ENCODE results near the gene NKD2.

The NKD2 gene

DNA sequence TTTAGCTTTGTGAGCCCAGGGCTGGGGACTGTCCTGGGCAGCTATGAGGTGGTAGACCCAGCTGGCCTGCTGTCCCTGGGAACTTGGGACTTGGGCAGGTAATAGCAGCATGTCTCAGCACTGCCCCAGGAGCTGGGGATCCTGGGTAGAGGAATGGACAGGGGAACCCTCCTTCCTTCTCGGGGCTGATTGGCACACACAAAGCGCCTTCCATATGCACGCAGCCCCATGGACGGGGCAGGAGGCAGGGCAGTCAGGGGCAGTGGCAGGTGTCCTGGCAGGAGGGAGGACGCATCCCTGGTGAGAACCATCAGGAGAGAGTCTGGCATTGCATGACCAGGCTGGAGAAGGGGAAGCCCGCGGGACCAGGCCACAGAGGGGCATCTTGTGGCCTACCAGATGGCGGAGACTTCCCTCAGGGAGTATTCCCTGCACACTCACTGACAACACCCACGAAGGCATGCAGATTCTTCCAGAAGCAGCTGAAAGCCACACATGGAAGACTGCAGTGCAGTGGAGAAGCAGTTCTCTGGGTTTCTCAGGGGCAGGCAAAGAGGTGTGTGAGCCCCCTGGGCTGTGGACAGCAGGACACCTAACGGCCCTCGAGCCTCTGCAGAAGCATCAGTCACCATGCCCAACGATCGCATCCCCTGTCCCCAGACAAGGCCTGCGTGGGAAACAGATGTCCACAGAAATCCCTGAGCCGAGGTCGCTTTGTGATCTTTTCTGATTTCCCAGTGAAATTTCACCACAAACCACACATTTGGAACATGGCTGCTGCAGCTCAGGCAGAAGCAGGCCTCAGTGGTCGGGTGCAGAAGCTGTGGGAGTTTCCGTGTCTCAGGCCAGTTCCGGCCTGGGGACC, 7.0 kb upstream of the NKD2 start:
- no peak for DNase-seq

DNA sequence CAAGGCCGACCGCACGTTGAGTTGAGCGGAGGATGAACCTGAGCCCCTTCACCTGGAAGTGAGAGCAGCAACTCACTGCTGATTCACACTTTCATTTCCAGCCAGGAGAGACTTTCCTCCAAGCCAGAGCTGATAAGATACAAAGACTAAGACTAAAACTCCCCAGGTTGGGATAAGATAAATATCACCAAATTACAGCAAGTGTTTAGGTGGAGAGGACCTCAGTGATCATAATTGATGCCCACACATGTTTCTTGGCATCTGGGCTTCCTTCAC, 6.4 kb upstream of the NKD2 start:
- no peak for DNase-seq

DNA sequence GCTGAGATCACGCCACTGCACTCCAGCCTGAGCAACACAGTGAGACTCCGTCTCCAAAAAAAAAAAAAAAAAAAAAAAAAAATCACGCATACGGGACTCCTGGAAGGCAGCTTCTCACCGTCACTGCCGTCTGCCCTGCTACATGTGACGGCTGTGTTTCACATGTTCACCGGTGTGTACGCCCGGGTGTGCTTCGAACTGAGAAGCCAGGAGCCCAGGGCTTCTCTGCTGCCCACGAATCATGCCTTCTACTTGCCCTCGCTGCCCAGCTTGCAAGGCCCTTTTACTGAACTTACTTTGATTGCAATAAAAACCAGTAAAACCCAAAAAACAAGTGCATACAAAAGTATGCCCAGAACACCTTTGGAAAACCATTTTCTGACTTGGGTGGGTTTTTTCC, 5.8 kb upstream of the NKD2 start:
- DNase-seq = no peak

DNA sequence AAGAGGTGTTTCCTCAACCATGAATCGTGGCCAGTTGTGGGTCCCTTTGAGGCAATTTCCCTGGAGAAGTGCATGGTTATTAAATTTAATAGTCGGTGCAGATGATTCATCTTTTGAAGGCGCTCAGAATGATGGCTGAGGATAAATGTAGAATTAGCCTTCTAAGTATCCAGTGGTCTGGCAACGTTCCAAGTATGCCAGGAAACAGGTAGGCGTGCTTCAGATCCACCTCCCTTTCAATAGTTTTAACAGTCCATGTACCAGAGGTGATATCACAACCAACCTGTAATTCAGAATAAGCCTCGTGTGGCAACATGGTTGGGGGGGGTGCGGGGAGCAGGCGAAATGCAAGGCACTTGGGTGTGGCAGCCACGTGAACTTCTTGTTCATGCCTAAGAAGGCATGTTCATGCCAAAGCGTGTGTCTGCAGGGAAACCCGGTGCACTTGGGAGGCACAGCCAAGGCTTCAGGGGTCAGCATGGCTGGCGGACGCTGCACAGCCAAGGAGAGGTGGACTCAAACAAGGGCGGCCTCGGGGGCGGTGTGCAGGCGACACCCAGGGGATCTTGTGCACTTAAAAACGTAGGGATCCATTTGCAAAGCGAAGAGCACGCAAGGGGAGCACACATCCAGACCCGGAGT, 5.2 kb upstream of the NKD2 start:
- DNase-seq = peak; percentile 56

DNA sequence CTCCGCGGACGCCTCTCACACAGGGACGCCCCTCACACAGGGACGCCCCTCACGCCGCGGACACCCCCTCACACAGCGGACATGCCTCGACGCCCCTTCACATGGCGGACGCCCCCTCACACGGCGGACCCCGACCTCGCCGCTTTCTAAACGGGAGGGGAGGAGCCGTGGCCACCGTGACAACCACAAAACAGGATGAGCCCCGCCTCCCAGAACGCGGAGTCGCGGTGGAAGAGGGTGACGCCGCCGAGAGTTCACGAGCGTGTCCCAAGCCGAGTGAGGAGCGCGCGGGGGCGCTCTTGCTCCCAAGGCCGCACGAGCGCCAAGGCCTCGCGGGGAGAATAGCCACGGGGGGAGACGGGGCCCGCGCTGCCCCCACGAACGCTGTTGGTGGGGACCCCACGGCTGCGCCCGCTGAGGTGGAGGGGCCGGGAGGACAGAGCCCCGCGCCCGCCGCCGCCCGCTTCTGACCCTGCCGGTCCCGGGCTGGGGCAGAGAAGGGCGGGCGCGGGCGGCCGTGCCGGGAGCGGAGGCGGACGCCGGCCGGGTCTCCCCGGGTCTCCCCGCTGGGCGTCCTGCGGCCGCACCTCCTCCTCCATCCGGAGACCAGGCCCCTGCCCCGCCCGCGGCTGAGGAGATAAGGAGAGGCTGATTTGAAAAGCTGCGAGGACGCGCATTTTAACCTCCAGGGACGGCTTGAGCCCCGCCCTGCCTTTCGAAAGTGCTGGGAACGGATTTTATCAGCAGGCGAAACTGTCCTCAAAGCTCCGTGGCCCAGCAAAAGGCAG, 3.9 kb upstream of the NKD2 start:
- peak; percentile 50 for DNase-seq

DNA sequence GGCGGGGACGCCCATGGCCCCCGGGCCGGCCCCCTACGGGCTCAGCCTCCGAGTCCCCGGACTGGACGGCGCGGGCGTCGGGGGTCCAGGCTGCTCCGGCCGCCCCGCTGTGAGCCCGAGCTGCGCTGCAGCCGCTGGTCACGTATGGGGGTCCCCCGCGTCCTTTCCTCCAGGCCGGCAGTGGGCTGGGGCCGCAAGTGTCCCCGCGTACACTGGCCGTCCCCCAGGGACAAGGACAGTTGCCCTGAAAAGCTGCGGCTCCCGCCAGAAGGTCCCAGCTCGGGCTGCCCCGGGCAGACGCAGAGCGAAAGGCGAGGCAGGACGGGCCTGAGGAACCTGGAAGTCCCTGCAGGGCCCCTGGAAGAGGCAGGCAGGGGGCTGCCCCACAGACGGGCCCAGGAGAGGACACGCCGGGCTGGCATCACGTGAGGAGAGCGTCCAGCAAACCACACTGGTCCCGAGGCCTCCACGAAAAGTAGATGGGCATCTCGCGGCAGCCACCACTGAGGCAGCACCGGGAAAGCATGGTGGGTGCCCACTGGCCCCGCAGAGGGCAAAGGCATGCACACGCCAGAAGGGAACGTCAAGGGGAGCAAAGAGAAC, 3.3 kb upstream of the NKD2 start:
- DNase-seq = no peak

DNA sequence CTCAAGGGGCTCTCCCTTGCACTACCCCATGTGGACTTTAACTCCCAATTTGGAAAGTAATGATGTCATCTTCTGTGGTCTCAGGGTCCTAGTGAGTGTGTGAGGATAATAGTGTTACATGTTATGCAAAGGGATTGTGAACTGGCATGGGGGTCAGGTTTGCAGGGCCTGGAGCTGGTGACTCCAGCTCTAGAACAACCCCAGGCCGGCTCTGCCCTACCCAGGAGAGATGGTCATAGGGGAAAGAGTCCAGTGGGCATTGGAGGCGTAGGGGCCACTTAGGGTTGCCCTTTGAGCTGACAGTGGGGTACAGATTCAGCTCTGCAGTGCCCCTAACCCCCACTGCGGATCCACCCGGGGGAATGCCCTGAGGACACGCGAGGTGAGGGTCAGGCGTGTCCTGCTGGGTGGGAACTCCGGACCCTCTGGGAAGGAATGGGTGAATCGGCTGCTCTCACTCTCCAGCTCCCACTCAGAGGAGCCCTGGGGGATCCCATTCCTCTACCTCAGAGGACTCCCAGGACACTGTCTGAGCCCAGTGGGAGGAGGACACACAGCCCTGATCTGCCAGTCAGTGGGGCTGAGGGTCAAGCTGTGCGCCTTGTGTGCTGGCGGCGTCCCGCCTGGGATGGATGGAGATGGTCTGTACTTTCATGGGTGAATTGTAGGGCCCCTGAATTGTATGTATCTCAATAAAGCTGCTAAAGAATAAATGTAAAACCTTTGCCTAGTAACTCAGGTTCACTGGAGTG, 2.5 kb upstream of the NKD2 start:
- DNase-seq = no peak

DNA sequence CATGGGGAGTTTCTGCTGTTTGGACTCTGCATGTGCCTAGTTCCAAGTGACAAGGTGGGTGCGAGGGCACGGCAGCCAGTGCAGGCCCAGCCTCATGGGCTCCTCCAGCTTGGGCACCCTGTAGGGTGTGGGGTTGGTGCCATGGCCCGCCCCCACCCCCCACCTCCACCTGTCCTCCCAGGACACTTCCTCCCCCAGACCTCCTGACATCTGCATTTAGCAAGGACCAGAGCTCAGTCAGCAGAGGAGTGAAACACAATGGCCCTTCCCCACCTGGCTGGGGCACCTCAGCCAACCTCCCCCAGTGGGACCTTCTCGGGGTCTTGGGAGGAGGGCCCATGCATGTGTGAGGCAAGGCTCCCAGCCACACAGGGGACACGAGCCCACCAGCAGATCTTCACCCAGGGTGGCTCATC, 1.9 kb upstream of the NKD2 start:
- DNase-seq = no peak

DNA sequence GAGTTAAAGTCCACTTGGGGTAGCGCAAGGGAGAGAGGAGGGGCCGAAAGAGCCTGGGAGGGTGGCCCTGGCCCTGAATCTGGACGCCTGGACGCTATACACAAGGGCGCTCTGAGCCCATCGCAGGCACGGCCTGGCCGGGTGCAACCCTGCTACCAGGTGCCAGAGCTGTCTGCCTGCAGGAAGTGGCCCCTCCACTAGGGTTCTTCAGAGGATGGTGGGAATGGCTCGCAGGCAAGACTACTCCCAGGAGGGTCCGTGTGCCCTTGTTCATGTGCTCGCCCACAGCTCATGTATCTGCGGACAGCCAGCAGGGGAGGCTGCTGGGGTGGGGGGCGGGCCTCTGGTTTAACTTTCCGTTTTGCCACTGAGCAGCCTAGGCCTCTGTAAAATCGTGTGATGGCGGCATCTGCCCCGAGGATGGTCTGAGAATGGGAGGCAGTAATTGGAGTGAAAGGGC, 1.4 kb upstream of the NKD2 start:
- DNase-seq = no peak

DNA sequence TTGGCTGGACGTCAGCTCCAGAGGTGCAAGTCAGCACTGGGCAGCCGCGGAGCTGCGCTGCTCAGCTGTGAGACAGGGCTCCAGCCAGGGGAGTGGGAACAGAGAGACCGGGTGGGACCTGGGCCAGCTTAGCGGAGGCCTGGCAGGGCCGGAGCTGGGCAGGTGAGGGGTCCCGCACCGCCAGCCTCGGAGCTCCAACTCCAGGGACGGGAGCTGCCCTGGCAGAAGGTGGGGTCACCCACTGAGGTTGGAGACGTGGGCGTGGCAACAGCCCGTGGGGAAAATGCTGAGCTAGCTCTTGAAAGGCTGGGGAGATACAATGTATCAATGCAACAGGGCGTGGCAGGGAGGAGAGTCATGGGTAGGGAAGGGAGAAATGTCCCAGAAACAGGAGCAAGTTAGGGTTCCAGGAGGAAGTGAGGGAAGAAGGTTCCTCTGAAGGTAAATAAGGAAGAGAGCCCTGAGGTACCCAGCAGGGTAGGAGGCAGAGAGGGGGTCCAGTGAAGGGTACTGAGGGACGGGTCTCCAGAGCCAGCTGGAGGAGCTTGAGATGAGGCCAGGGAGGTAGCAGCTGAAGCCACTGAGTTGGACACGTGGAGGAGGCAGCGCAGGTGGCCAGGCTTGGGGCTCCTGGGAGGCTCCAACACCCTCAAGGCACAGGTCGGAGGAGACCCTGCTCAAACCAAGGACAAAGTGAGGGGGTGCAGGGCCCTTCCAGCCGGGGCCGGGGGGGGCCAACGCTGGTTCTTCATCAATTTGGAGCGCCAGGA, 736 bp upstream of the NKD2 start:
- no peak for DNase-seq

DNA sequence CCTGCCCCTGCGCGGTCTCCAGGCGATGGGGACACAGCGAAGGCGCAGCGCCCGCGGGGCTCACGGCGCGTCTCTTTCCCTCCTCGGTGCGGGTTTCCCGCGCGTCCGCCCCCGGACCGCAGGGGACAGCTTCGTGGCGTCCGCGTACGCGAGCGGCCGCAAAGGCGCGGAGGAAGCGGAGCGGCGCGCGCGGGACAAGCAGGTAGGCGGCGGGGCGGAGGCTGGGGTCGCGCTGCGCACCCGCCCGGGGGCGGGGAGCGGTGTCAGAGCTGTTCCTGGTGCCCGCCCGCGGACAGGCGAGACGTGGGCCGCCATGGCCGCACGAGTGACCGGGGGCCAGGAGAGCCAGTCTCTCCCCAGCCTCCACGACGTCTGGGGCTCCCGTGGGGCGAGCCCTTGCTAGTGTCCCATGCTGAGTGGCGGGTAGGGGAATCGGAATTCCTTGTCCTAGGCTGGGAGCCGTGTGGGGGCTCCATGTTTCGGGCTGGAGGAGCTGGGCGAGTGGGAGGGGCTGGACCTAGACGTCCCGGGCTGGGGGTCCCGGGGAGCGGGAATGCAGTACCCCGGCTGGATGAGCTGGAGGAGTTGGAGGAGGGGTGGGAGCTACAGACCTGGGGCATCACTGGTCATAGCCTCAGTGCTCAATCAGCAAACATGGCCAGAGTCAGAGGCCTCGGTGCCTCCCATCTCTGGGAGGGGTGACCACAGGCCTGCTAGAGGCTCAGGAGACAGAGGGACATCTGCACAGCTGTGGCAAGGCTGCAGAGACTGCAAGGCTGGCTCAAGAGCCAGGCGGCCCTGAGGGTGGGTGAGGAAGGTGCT, 968 bp downstream of the NKD2 start:
- DNase-seq = no peak

DNA sequence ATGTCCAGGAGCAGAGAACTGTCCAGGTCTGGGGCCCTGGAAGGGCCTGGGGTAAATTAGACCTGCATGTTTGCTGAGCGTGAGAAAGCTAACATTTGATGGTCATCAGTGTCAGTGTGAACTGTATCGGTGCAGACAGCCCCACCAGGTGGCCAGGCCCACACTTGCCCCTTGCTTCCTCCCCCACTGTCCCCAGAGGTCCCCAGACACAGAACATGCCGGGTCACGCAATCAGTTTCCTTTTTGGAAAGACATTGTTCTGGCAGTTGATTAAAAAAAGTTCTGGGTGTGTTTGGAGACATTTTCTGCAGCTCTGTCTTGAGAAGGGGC, 1.5 kb downstream of the NKD2 start:
- DNase-seq = no peak

DNA sequence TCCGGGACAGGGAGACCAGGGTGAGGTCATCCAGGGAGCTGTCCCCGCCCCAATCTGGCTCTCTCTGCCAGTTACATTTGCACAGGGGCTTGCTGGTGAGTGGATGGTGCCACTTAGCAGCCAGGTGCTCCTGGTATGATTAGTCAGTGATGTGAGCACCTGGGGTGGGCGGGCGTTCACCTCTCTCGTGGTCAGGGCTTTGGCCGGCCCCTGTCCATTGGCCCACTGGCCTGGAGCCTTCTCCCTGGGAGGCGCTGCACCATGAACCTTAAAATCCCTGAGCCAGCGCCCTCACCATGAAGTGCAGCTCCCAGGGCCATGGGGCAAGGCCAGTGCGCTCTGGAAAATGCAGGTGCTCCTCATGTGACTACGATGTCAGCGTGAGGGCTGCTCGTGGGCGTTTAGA, 2.0 kb downstream of the NKD2 start:
- DNase-seq = no peak

DNA sequence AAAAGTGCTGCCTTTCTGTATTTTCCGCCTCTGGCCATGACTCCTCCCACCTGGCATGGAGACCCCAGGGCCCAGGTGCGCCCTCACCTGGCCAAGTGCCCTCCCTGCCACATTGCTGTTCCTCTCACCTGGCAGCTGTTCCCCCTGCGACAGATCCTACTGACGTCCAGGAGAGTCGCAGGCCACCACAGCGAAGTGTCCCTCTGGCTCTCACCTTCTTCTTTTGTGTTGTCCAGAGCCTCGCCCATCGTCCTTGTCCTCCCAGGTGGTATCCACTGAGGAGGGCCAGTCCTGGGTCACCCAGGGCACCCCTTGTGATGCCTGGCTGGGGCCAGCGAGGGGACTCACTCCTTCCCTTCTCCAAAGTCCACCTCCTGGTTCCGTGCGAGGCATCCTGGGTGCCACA, 2.6 kb downstream of the NKD2 start:
- peak; percentile 50 for DNase-seq

DNA sequence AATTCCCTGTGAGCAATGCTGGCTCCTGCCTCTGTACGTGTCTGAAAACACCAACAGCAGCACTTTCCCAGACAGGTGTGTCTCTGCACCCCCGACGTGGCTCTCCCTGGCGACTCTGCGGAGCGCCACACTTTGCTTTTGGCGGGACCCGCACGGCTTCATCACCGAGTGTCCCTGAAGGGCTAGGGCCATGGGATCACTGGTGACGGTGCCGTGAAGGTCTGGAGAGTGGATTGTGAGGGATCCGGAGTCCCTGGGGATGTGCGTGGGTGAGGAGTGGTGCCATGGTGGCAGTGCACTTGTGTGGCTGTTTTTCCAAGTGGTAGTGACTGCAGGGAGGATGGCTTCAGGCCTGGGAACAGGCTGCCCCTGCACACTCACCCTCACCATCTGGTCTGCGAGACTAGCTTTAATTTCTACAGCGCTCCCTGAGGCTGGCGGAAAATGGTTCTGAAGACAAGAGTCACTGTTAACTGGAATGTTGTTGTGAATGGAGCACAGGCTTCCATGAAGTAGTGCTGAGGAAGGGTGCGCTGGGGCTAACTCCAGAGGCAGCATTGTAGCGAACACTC, 3.2 kb downstream of the NKD2 start:
- no peak for DNase-seq

DNA sequence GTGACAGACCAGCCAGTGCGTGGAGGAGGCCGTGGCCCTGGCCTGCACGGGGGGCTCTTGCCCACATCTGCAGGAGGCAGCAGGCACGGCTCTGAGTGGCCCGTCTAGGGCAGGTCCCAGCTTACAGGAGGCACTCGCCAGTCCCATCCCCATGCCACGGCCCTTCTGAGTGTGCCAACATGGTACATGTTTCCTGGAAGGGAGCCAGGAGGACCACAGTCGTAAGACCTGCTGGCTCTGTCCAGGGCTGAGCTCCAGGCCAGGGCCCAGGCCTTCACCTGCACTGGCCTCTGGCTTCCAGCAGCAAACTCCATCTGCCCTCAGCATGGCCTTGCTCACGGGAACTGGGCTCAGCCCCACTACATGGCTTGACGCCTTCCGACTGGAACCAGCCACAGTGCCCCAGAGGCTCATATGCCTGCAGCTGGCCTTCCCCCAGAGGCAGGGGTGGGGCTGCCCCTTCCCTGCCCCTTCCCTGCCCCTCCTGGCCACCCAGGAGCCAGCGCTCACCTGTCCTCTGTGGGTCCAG, 3.8 kb downstream of the NKD2 start:
- no peak for DNase-seq

DNA sequence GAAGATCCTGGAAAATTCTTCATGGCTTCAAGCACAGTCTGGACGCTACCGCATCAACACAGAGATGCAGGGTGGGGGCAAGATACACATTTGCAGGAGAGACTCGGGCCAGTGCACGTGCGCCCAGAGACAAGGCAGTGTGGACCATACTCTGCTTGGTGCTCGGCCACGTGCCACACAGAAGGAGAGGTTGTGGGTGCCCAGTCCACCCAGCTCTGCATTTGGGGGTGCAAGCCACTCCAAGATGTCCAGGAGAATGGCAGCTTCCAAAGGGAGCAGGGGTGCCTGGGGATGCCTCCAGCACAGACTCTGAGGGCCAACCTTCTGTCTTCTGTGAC, 4.3 kb downstream of the NKD2 start:
- no peak for DNase-seq

DNA sequence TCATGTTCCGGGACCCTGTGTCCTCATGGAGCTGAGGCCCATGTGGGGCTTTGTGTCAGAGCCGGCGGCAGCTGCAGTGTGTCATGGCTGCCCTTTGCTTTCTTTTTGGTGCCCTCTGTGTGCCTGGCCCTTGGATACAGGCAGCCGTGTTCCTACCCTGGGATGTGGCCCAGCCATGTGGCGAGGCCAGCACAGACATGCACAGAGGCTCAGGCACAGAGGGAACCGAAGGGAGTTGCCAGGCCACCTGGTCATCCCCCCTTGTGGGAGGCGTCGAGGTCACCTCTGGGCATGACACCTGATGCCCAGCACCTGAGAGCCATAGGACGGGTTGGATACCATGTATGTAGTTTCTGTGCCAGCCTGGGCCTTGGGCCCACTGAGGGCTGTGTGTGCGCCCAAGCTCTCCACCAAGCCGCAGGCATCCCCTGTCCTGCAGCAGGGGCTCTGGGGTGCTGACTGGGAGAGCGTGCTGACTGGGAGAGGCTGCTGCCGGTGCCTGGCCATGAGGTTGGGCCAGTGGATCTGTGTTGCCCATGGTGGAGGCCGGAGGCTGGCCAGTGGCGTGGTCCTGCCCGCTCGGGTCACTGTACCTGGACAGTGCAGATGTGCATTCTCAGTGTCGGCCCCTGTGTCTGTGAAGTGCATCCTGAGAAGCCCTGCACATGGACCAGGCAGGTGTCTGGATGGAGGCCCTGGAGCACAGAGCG, 4.8 kb downstream of the NKD2 start:
- DNase-seq = no peak

DNA sequence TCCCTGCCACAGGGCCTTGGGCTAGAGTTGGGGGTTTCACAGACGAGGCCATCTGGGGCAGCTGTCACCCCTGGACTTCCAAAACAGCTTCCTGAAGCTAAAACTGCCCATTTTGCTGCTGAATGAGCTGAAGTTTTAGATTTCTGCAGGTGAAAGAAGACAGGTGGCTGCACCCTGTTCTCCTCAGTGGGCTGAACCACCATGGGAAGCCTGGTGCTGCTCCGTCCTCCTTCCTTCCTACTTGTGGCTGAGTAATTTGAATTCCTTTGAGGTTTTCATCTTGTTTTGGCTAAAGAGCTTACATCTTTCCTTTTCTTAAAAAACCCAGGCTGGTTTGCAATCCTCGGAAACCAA, 5.3 kb downstream of the NKD2 start:
- no peak for DNase-seq

DNA sequence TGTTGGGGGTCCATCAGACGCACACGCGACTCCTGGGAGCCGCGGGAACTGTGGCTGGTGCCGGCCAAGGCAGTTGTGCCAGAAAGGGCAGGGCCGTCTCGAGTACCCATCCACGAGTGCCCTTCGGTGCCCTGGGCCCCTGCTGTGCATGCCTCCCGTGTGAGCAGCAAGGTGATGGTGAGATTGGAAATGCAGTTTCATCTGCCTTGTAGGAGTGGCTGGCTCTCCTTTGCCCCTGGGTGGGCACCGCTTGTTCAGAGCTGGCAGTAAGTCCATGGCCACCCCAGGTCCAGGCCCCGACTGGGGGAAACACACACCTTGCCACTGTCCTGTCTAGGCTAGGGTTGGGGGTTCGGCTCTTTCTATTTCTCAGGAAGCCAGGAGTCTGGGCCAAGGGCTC, 5.7 kb downstream of the NKD2 start:
- DNase-seq = no peak
